Measurements from ENCODE around the gene INPP4B. TPM values are rescaled to one million over a fixed set of nuclear protein-coding genes. Genes with fewer than 3 reads are reported as not detected.

Gene INPP4B
- polyA plus RNA-seq, 1 of the 3 experiments (the other 2 are of a cell fraction) = 0.08 TPM

GRCh38 chr4:142156256-142156655 lies 689.8 kb downstream of the INPP4B start:
- H4K20me1 ChIP-seq (ENCODE audit: insufficient read depth) = no peaks in the 10 kb centered on the region

DNA sequence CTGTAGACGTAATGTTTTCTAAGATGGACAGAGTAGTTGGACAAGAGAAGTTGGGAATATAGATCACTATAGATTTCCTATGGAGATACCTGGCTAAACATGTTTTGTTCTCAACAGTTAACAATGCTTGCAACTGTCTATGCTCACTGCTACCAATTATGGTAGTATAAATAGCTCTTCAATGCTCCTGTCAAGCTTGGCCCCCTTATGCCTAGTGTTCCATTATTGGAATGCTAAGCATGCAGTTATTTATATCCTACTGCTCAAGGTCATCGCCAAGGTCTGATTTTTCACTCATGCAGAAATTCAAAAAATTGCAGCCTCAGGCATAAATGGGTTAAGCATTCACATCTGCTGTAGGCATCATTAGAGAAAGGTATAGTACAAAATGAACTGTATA lies 690.8 kb downstream of the INPP4B start:
- no peaks in the 10 kb centered on the region for H3K9me3 ChIP-seq
- no peak for DNase-seq
- no peak overlapping the region for H3K4me2 ChIP-seq
- H3K27ac ChIP-seq (ENCODE audit: low read depth in 2 of 2, low read length in 1 of 2) = no peak overlapping the region
- 82% methylated on average over 2 of the region's 2 CpGs for WGBS (ENCODE audit: low lambda C conversion rate)
- ChIA-PET CTCF (no interaction called here), POLR2A (no interaction called here)
- H3K4me1 ChIP-seq (ENCODE audit: control insufficient read depth in 1 of 2, insufficient read depth in 2 of 2, low read depth in 1 of 2, low read length in 1 of 2) = no peaks in the 10 kb centered on the region
- no peak overlapping the region for H3K4me3 ChIP-seq (ENCODE audit: low read depth in 2 of 2, low read length in 1 of 2)
- no peak overlapping the region for H2AFZ ChIP-seq (ENCODE audit: low read depth)
- no peaks in the 10 kb centered on the region for H3K27me3 ChIP-seq (ENCODE audit: insufficient read depth)
- H3K79me2 ChIP-seq (ENCODE audit: insufficient read depth) = no peaks in the 10 kb centered on the region
- no peaks in the 10 kb centered on the region for H3K9me2 ChIP-seq
- H4K20me1 ChIP-seq (ENCODE audit: insufficient read depth) = no peaks in the 10 kb centered on the region
- H3K36me3 ChIP-seq (replicated peaks in 1 of 2; ENCODE audit: control insufficient read depth in 1 of 2, insufficient read depth in 2 of 2, low read length in 1 of 2) = no peaks in the 10 kb centered on the region
- H3K9ac ChIP-seq = no peak overlapping the region
- TF ChIP-seq REST (IDR thresholded peaks at IDR 0.05; ENCODE audit: low read depth, low read length) = no peak
- TF ChIP-seq, protein P1, sequence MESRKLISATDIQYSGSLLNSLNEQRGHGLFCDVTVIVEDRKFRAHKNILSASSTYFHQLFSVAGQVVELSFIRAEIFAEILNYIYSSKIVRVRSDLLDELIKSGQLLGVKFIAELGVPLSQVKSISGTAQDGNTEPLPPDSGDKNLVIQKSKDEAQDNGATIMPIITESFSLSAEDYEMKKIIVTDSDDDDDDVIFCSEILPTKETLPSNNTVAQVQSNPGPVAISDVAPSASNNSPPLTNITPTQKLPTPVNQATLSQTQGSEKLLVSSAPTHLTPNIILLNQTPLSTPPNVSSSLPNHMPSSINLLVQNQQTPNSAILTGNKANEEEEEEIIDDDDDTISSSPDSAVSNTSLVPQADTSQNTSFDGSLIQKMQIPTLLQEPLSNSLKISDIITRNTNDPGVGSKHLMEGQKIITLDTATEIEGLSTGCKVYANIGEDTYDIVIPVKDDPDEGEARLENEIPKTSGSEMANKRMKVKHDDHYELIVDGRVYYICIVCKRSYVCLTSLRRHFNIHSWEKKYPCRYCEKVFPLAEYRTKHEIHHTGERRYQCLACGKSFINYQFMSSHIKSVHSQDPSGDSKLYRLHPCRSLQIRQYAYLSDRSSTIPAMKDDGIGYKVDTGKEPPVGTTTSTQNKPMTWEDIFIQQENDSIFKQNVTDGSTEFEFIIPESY (IDR thresholded peaks at IDR 0.05; ENCODE audit: borderline replicate concordance, low read depth) = no peak
- TF ChIP-seq MEF2A (IDR thresholded peaks at IDR 0.05; ENCODE audit: borderline replicate concordance, low read depth) = no peak
- no peak for TF ChIP-seq MXI1 (IDR thresholded peaks at IDR 0.05; ENCODE audit: low read depth, low read length)
- TF ChIP-seq, protein P2, sequence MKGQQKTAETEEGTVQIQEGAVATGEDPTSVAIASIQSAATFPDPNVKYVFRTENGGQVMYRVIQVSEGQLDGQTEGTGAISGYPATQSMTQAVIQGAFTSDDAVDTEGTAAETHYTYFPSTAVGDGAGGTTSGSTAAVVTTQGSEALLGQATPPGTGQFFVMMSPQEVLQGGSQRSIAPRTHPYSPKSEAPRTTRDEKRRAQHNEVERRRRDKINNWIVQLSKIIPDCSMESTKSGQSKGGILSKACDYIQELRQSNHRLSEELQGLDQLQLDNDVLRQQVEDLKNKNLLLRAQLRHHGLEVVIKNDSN (IDR thresholded peaks at IDR 0.05; ENCODE audit: borderline replicate concordance, low read depth) = no peak
- no peak for TF ChIP-seq RCOR1 (IDR thresholded peaks at IDR 0.05; ENCODE audit: low read length)
- no peak for TF ChIP-seq RXRA (IDR thresholded peaks at IDR 0.05; ENCODE audit: borderline replicate concordance, low read depth)
- no peak for TF ChIP-seq ELF1 (IDR thresholded peaks at IDR 0.05)
- no peak for TF ChIP-seq CHD2 (IDR thresholded peaks at IDR 0.05; ENCODE audit: low read length, partially characterized antibody)
- TF ChIP-seq FOXM1 (IDR thresholded peaks at IDR 0.05; ENCODE audit: low read depth) = no peak
- TF ChIP-seq JUND (IDR thresholded peaks at IDR 0.05) = no peak
- TF ChIP-seq, protein P3, sequence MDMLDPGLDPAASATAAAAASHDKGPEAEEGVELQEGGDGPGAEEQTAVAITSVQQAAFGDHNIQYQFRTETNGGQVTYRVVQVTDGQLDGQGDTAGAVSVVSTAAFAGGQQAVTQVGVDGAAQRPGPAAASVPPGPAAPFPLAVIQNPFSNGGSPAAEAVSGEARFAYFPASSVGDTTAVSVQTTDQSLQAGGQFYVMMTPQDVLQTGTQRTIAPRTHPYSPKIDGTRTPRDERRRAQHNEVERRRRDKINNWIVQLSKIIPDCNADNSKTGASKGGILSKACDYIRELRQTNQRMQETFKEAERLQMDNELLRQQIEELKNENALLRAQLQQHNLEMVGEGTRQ (IDR thresholded peaks at IDR 0.05; ENCODE audit: borderline replicate concordance, low read depth, low read length) = no peak
- TF ChIP-seq TAF1 (IDR thresholded peaks at IDR 0.05; ENCODE audit: borderline replicate concordance, low read depth, low read length) = no peak
- no peak for TF ChIP-seq GATA2 (CRISPR knock-in tag; IDR thresholded peaks at IDR 0.05)
- TF ChIP-seq EZH2phosphoT487 (IDR thresholded peaks at IDR 0.05; ENCODE audit: borderline replicate concordance, low read depth) = no peak
- TF ChIP-seq GABPA (IDR thresholded peaks at IDR 0.05; ENCODE audit: low read depth) = no peak
- no peak for TF ChIP-seq YY1 (IDR thresholded peaks at IDR 0.05; ENCODE audit: low read depth)
- no peak for TF ChIP-seq MAX (IDR thresholded peaks at IDR 0.05; ENCODE audit: low read depth)
- no peaks in the 10 kb centered on the region for H3F3A ChIP-seq (replicated peaks; ENCODE audit: insufficient read depth)

More at GRCh38 chr4:142156256-142156655, 689.8 kb downstream of the INPP4B start:
- no peaks in the 10 kb centered on the region for H3K9me2 ChIP-seq
- no peak overlapping the region for H3K4me3 ChIP-seq (ENCODE audit: low read depth in 2 of 2, low read length in 1 of 2)
- no peak for TF ChIP-seq MXI1 (IDR thresholded peaks at IDR 0.05; ENCODE audit: low read depth, low read length)
- no peak overlapping the region for H3K4me2 ChIP-seq
- POLR2A ChIA-PET = no interaction called here
- H3K27me3 ChIP-seq (ENCODE audit: insufficient read depth) = no peaks in the 10 kb centered on the region
- H3K27ac ChIP-seq (ENCODE audit: low read depth in 2 of 2, low read length in 1 of 2) = no peak overlapping the region
- no peaks in the 10 kb centered on the region for H3K9me3 ChIP-seq
- DNase-seq = no peak
- no peaks in the 10 kb centered on the region for H3K4me1 ChIP-seq (ENCODE audit: control insufficient read depth in 1 of 2, insufficient read depth in 2 of 2, low read depth in 1 of 2, low read length in 1 of 2)
- no peak overlapping the region for H3K9ac ChIP-seq
- no peaks in the 10 kb centered on the region for H3K79me2 ChIP-seq (ENCODE audit: insufficient read depth)
- H2AFZ ChIP-seq (ENCODE audit: low read depth) = no peak overlapping the region
- CTCF ChIA-PET = interaction anchor here (0.9 kb wide), 1 partner anchor 30 kb away, joined by 4 read pairs; no protein-coding TSS in a partner anchor
- H3F3A ChIP-seq (replicated peaks; ENCODE audit: insufficient read depth) = no peaks in the 10 kb centered on the region
- H3K36me3 ChIP-seq (replicated peaks in 1 of 2; ENCODE audit: control insufficient read depth in 1 of 2, insufficient read depth in 2 of 2, low read length in 1 of 2) = no peaks in the 10 kb centered on the region
